GM21360 (cell line): Measurements from ENCODE around the gene SPAG16.
"Not testable (repeated sequence)": the region's sequence is repeated elsewhere in the genome, so short reads cannot be mapped to it uniquely, and the experiment has no call there.

Source experiments
- ATAC-seq: cut with Tn5 transposase; IDR thresholded peaks from one replicate; pipeline ENCODE4 v1.9.1; 2021; ENCODE audit warnings: mild to moderate bottlenecking, moderate library complexity; ENCODE audit not compliant: unreplicated experiment

Gene SPAG16

GRCh38 chr2:213688825-213689224 is 404.6 kb downstream of the SPAG16 start:
- not testable (repeated sequence) for ATAC-seq

- ATAC-seq = no peak
Observed at GRCh38 chr2:213689585-213689984, 405.3 kb downstream of the SPAG16 start.

GRCh38 chr2:213691351-213691750 is 407.1 kb downstream of the SPAG16 start:
- ATAC-seq = no peak

- ATAC-seq = peak; percentile 67
Observed at GRCh38 chr2:213696442-213696841, 412.2 kb downstream of the SPAG16 start.

- not testable (repeated sequence) for ATAC-seq
Observed at GRCh38 chr2:213701365-213701764, 417.1 kb downstream of the SPAG16 start.

GRCh38 chr2:213703406-213704098 is 419.3 kb downstream of the SPAG16 start:
- no peak for ATAC-seq

GRCh38 chr2:213710164-213710563 is 425.9 kb downstream of the SPAG16 start:
- no peak for ATAC-seq

- not testable (repeated sequence) for ATAC-seq
Observed at GRCh38 chr2:213718411-213718810, 434.1 kb downstream of the SPAG16 start.

- ATAC-seq = no peak
Observed at GRCh38 chr2:213722565-213722964, 438.3 kb downstream of the SPAG16 start.

GRCh38 chr2:213723041-213723560 is 438.8 kb downstream of the SPAG16 start:
- no peak for ATAC-seq

GRCh38 chr2:213723707-213724106 is 439.4 kb downstream of the SPAG16 start:
- ATAC-seq = no peak

- no peak for ATAC-seq
Observed at GRCh38 chr2:213726101-213726500, 441.8 kb downstream of the SPAG16 start.

GRCh38 chr2:213733893-213734292 is 449.6 kb downstream of the SPAG16 start:
- peak; percentile 98 for ATAC-seq

GRCh38 chr2:213740453-213740852 is 456.2 kb downstream of the SPAG16 start:
- ATAC-seq = peak; percentile 94

GRCh38 chr2:213751446-213751845 is 467.2 kb downstream of the SPAG16 start:
- peak; percentile 95 for ATAC-seq

- ATAC-seq = no peak
Observed at GRCh38 chr2:213752575-213752974, 468.3 kb downstream of the SPAG16 start.

- ATAC-seq = no peak
Observed at GRCh38 chr2:213757525-213757924, 473.3 kb downstream of the SPAG16 start.

- ATAC-seq = no peak
Observed at GRCh38 chr2:213763354-213763753, 479.1 kb downstream of the SPAG16 start.

GRCh38 chr2:213763963-213764362 is 479.7 kb downstream of the SPAG16 start:
- ATAC-seq = no peak

GRCh38 chr2:213764849-213765248 is 480.6 kb downstream of the SPAG16 start:
- ATAC-seq = no peak

- ATAC-seq = peak; percentile 30
Observed at GRCh38 chr2:213766062-213766461, 481.8 kb downstream of the SPAG16 start.

- ATAC-seq = peak; percentile 97
Observed at GRCh38 chr2:213766465-213766901, 482.2 kb downstream of the SPAG16 start.

GRCh38 chr2:213787869-213788268 is 503.6 kb downstream of the SPAG16 start:
- ATAC-seq = peak; percentile 88
